ENCODE data around the gene ECT2L.

DNA sequence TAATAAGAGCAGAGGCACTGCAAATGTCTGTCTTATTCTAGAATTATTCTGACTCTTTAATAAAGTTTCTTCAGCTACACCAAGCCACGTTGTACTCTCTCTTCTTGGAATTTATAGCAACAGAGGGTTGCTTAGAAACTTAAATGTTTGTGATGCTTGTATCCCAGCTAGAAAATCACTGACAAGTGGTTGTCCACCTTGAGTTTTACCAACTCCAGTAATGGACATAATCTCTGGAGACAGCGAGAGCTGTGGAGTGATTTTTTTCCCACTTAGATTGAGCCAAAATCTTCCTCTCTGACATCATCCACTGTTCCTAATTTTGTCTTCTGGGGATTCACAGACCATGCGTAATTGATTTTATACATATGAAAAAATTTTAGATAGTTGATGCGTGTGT, 8.0 kb downstream of the ECT2L start:
- TF ChIP-seq POLR2A (IDR thresholded peaks at IDR 0.05) (no peak), POLR2AphosphoS5 (IDR thresholded peaks at IDR 0.05) (no peak)
- TF ChIP-seq, protein P1, sequence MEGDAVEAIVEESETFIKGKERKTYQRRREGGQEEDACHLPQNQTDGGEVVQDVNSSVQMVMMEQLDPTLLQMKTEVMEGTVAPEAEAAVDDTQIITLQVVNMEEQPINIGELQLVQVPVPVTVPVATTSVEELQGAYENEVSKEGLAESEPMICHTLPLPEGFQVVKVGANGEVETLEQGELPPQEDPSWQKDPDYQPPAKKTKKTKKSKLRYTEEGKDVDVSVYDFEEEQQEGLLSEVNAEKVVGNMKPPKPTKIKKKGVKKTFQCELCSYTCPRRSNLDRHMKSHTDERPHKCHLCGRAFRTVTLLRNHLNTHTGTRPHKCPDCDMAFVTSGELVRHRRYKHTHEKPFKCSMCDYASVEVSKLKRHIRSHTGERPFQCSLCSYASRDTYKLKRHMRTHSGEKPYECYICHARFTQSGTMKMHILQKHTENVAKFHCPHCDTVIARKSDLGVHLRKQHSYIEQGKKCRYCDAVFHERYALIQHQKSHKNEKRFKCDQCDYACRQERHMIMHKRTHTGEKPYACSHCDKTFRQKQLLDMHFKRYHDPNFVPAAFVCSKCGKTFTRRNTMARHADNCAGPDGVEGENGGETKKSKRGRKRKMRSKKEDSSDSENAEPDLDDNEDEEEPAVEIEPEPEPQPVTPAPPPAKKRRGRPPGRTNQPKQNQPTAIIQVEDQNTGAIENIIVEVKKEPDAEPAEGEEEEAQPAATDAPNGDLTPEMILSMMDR (IDR thresholded peaks at IDR 0.05) = no peak

Measured in suprapubic skin (tissue), 4 donors.